ENCODE results near the gene CNGA3. TPM values are rescaled to one million over a fixed set of nuclear protein-coding genes. Genes with fewer than 3 reads are reported as not detected.
"Not testable (repeated sequence)": the region's sequence is repeated elsewhere in the genome, so short reads cannot be mapped to it uniquely, and the experiment has no call there.

The CNGA3 gene
- polyA plus RNA-seq (2014; cell fraction: cytosol; rRNA removed), result not detected in 2 replicates
- not detected in 2 replicates for polyA plus RNA-seq (2014; cell fraction: nucleus; rRNA removed)

DNA sequence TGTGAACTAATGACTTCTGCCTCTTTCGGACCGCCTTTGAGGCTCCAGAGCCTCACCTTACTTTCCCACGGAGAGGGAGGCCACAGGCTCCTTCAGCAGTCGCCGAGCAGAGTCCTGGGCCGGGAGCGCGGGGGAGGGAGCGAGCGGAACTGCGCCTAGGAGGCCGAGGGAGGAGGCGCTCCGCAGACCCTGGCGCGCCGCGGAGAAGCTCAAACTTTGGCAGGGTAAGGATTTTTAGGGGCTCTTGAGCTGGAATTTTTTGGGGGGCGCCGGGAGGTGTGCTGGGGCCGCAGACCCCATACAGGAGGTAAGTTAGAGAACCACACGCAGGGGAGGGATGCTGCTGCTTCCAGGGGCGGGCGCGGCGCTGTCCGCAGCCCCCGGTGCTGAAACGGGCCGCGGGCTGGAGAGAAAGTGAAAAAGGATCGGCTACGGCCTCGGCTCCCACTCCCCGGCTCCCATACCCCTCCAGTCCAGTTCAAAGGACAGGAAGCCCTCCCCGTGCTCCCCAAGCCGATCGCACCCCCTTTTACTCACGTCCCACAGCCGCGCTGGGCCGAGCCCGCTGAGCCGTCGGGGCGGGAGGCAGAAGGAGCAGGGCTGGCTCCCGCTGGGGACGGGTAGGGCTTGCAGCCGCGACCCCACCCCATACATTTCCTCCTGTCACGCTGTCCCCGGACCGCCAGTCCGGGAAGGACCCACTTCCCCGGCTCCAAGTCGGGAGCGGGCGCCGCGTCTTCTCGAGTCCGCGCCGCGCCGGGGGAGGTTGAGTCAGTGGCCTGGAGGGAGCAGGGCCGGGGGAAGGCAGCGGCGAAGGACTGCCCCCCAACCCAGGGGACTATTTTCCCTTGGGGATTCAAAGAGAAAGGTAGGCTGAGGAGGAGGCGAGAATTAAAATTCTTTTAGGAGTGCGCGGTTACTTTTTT is at the start of gene CNGA3:
Gene CNGA3, plus strand, starts transcription at position 146 of the 926 bp plus-strand sequence. CDS start 23,520 bp downstream, outside the sequence.
- DNase-seq (ENCODE audit: low spot score), result no peak

DNA sequence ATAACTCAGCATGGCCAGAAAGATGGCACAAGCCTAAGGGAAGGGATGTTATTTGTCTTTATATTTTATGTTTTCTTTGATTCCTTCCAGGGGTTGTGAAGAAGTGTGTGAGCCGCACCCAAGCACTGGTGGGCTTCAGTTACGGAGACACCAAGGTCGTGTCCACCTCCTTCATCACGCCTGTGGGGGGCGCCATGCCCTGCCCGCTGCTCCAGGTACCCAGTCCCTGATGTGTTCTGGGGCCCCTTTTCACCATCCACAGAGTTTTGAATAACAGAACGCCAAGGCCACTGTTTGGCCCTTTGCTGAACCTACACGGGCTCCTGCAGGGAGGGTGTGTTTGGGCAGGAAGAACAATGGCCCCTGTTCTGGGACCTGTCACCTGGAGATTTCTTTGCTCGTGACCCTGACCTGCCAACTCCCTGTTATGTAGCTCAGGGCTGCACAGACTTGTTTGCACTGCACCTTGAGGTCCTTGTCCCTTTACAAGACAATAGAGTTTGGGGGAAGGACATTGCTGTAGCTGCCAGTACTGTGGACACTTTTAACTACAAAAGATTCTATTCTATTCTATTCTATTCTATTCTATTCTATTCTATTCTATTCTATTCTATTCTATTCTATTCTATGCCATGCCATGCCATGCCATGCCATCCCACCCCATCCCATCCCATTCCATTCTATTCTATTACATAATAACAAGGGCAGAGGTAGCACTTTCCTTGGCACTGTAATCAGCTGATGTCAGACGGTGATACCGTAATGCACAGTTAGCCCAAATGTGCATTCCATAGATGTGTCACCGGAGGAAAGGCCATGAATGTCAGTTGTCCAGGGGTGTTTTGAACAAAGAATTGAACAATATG is 48.2 kb upstream of the CNGA3 start:
- DNase-seq (ENCODE audit: low spot score), result no peak

GRCh38 chr2:98298683-98299164 is 47.5 kb upstream of the CNGA3 start:
- DNase-seq (ENCODE audit: low spot score), result no peak

DNA sequence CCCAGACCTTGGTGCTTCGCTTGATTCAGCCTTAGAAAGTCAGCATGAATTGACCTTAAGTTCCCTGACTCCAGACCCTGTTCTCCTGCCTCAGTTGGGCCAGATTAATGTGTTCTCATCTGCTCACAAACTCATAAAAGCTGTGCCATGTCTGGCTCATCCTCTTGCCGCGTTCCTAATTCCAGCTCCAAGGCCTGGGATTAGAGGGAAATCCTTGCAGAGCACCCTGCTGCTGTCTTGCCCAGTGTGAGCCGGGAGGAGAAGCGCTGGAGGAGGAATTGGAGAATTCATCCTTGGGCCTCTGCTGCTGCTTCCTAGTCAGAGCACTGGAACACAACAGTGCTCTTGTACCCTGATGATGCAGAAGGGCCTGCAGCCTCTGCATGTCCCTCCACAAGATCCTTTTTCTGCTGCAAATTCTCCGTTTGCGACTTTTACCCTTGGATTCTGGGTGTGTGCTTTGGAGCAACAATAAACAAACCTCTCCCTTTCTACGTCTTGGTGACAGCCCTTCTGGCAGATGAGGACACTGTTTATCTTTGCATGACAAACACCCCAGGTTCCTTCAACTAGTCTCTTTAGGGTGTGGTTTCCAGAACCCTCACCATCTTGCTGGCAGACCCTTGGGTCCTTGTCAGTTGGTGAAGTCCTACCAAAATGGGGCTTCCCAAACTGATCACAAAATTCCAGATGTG is 46.9 kb upstream of the CNGA3 start:
- no peak for DNase-seq (ENCODE audit: low spot score)

DNA sequence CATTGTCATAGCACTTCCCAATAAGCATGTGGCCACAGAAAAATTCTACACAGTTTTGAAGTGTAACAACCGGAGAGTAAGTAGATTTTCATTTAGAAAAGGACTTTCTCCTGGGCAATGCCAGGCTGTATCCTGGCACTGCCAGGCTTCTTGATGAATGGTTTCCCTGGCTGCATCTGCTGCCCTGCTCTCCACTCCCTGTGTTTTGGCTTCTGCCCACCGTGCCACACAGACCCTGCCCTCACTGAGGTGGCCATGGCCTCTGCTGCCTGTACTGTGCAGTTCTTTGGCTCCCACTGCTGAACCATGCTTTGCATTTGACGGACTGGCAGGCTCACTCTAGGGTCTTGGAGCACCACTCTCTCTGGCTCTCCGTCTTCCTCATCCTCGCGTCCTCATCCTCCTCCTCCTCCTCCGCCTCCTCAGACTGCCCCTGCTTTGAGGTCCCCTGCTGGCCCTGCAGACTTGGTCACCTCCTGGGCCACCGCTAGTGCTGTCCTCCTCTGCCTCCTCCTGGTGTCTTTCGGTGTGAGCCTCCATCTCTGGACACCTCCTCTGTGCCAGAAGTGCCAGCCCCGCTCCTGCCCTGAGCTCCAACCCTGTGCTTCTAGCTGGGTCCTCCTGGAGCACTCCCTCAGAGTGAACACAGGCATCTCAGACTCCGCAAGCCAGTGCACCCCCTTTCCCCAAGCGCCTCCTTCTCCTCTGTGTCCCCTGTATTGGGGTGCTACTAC is 45.9 kb upstream of the CNGA3 start:
- no peak for DNase-seq (ENCODE audit: low spot score)

DNA sequence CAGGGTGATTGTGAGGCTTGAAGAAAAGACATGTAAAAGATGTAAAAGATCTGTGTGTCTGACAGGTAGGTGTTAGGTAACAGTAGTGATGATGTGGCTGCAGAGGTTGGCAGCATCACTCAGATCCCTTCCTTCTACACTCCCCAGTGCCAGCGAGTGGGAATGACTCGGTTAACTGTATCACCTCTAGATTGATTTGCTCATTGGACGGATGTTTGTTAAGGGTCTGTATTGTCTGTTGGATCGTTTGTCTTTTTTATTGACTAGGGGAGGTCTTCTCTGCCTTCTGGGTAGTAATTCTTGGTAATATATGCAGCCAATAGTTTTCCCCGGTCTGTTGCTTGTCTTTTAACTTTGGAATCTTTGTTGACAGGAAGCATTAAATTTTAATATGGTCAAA is 44.8 kb upstream of the CNGA3 start:
- DNase-seq (ENCODE audit: low spot score), result no peak

DNA sequence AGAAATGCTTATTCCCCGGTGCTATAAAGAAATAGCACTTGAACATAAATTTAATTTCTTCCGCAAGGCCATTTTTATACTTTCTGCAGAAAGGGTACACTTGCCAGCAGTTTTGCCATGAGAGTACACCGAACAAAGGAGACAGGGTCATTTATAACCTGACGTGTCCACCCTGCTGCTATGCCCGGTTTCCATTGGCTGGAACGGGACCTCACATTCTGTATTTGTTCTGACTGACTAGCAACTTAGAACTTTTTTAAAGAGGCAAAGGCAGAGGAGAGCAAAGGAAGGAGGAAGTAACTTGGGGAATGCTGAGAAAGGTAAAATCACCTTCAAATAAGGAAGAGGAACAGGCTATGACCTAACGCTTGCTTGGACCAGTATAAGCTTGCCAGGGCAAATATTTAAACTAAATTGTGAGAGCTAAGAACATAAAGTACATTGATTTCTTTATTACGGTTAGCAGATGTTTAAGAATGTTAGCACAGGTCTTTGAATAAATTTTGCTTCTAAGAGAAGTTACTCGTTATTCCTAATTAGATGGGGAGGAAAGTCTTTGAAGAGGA is 39.0 kb upstream of the CNGA3 start:
- not testable (repeated sequence) for DNase-seq (ENCODE audit: low spot score)

GRCh38 chr2:98308068-98308467 is 38.2 kb upstream of the CNGA3 start:
- no peak for DNase-seq (ENCODE audit: low spot score)

DNA sequence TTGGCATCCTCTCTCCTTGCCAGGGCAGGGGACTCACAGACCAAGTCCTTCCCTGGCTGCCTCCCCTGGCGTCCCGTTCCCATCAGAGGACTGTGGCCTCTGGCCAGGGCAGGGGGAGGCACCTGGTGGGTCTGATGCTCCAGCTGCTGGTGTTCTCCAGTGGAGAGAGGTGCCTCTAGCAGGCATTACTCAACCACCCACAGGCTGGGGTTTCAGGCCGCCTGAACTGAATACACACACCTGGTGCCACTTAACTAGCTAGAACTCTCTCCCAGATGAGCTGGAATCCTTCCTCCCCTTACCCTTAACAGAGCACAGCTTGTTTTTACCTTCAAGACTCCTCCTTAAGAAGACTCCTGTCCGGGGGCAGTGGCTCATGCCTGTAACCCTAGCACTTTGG is 37.7 kb upstream of the CNGA3 start:
- no peak for DNase-seq (ENCODE audit: low spot score)

- no peak for DNase-seq (ENCODE audit: low spot score)
Observed at GRCh38 chr2:98309580-98309979, 36.7 kb upstream of the CNGA3 start.

DNA sequence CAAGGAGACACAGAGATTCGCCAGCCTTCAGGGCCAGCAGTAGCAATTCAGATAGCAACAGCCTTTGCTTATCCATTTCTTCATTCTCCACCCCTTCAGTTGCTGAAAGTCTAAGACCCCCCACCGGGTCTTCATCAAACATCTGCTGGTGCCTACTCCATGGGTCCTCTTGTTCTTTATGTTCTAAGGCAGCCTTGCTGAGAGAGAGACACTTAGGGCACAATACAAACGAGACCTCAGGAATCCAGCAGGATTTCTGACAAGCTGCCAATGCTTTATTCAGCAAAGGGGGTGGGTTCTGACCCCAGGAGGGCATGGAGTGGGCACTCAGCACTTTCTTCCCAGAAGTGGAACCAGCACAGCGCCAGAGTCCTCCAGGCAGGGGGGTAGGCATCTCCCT is 36.2 kb upstream of the CNGA3 start:
- DNase-seq (ENCODE audit: low spot score), result no peak

- no peak for DNase-seq (ENCODE audit: low spot score)
Observed at GRCh38 chr2:98311090-98311489, 35.2 kb upstream of the CNGA3 start.

DNA sequence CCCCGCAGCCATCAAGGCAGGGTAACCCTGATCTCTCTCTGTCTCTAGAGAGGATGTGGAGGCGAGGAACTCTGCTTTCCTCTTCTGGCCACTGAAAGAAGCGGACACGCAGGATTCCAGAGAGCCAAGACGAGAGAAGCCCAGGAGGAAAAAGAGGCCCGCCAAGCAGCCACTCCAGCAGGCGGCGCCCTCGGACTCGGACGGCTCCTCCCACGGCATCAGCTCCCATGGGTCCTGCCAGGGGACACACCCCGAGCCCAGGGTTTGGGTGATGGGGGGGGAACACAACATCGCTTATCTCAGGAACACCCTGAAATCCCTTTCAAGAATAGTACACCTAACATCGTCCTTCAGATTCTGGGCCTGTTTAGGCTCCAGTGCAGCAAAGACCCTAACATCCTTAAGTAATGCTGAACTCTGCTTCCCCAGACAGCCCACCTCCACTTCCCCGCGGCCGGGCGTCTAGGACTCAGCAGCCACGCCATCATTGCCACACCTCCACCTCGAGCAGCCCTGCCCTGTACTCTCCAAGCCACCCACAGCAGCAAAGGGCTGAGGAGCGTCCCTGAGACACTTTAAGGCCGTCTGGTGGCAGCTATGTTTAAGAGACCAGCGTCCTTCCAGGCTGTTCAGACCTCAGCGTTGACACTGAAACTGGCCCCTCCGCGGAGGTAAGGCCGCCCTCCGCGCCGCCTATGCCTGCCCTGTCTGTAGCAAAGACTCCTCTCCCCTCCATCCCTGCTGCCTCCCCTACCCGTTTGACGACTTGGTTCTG is 34.3 kb upstream of the CNGA3 start:
- no peak for DNase-seq (ENCODE audit: low spot score)

DNA sequence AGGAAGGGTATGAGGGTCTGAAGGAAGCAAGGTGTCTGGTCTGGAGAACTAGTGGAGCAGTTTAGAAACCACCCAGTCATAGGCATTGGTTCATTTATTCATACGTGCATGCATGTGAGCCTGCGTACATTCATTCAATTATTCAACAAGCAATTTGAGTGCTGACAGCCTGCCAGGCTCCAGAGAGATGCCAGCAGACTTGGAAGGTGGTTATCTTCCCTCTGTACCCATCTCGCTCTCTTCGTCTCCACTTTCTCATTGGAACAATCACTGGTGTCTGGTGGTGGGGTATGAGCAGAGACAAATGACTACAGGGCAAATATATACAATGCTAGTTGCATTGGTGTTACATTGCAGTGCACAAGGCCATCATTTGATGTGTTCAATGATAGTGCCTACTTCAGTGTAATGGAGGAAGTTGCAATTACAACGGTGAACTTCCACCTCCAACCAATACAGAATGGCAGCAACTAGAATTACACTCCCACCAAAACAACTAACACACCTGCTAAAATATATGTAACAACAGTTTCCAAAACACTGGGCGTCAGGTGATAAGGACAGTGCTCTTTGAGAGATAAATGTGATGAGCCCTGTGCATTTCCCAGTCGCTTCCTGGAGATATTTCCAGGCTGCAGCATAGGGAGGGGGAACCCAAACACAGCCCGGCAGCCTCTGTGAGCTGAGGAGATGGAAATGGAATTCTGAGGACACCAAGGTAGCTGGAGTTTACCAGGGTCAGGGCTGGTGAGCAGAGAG is 32.6 kb upstream of the CNGA3 start:
- DNase-seq (ENCODE audit: low spot score), result no peak

DNA sequence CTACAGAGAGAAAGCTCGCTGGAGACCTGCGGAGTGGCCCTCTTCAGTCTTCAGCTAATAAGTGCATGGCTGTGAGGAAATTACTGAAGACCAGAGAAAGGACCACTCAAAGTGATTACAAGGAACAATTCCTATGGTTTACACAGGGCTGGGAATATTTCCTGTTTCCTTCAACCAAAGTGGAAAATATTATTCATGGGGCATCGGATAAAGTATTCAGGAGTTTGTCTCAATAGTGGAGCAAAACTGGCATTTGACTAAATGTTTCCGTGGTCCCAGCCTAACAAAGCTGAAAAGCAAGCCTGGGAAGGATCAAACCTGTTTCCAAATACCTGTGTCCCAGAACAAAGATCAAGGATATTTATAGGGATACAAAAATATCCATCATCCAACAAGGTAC is 32.0 kb upstream of the CNGA3 start:
- DNase-seq (ENCODE audit: low spot score), result no peak

DNA sequence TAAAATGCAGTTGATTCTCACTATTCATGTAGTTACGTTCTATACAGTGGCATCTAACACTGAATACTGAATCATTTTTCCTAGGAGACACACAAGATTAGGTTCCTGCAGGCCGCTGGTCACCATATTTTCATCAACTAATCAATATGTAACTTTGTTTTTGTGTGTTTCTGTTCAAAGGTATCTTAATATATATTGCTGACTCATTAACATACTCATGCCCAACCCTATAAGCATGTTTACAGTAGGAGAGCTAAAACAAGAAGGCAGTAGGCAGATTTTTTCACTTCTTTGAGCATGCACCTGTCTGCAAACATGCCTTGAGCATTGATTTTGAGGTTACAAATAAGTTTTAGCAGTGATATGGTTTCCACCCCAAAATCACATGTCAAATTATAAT is 30.3 kb upstream of the CNGA3 start:
- DNase-seq (ENCODE audit: low spot score), result no peak

- DNase-seq (ENCODE audit: low spot score), result no peak
Observed at GRCh38 chr2:98317214-98317613, 29.0 kb upstream of the CNGA3 start.

DNA sequence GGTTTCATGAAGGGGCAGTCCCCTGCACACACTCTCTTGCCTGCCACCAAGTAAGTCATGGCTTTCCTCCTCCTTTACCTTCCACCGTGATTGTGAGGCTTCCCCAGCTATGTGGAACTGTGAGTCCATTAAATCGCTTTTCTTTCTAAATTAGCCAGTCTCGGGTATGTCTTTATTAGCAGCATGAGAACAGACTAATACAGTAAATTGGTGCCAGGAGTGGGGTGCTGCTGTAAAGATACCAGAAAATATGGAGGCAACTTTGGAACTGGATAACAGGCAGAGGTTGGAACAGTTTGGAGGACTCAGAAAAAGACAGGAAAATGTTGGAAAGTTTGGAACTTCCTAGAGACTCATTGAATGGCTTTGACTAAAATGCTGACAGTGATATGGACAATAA is 26.1 kb upstream of the CNGA3 start:
- DNase-seq (ENCODE audit: low spot score), result not testable (repeated sequence)

DNA sequence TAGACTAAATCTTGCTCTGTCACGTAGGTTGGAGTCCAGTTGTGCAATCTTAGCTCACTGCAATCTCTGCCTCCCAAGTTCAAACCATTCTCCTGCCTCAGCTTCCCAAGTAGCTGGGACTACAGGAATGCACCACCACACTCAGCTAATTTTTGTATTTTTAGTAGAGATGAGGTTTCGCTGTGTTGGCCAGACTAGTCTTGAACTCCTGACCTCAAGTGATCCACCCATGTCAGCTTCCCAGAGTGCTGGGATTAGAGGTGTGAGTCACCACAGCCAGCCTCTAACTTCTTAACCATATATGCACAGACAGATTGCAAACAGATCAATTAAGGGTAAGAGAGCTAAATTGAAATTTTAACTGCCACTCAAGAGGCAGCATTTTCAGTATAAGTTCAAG is 22.1 kb upstream of the CNGA3 start:
- DNase-seq (ENCODE audit: low spot score), result no peak
